Loucy (cell line): ENCODE data around the gene GALNT18.
A peak's percentile ranks its signal among the peaks of the same experiment; 100 is the strongest.

ENCODE experiments used
- CTCF ChIP-seq: fragments of 200-600 bp; sonication (generic); conservative IDR thresholded peaks from 2 replicates; pipeline ENCODE4 v1.5.1; 2014; ENCODE audit warnings: mild to moderate bottlenecking, antibody characterized with exemption, low read length
- EZH2phosphoT487 ChIP-seq: fragments of 200-600 bp; IDR thresholded peaks from 2 replicates; pipeline ENCODE4 v1.6.1; 2018; ENCODE audit warnings: antibody characterized with exemption, mild to moderate bottlenecking, moderate library complexity, borderline replicate concordance

GRCh38 chr11:11667056-11667455 is 45.3 kb upstream of the GALNT18 start:
- TF ChIP-seq CTCF (peak; percentile 37), EZH2phosphoT487 (no peak)
